Peyer's patch (tissue), 4 donors: Measurements from ENCODE around the gene HAL. TPM values are rescaled to one million over a fixed set of nuclear protein-coding genes. Genes with fewer than 3 reads are reported as not detected.
A peak's percentile ranks its signal among the peaks of the same experiment; 100 is the strongest.

Experiments used
- DNase-seq, 3 donors: peaks; one replicate each; pipeline ENCODE4 v3.0.0-alpha.2; 2017 to 2019
- H3K27ac ChIP-seq, 4 donors: fragments of 200-600 bp; sonication (generic); one replicate each; pipeline ENCODE4 v1.5.1; 2016 to 2019
- H3K27me3 ChIP-seq, 2 donors: fragments of 200-600 bp; sonication (generic); one replicate each; pipeline ENCODE4 v1.5.1; 2019
- H3K36me3 ChIP-seq, 3 donors: fragments of 200-600 bp; sonication (generic); one replicate each; pipeline ENCODE4 v1.5.1; 2016 to 2019
- H3K4me1 ChIP-seq, 4 donors: fragments of 200-600 bp; sonication (generic); one replicate each; pipeline ENCODE4 v1.5.1; 2016 to 2019
- H3K4me3 ChIP-seq, 4 donors: fragments of 200-600 bp; sonication (generic); 1 replicate in 3 of 4; 2 replicates in 1 of 4; pipeline ENCODE4 v1.5.1; 2016 to 2019; ENCODE audit warnings: mild to moderate bottlenecking in 1 of 4
- H3K9me3 ChIP-seq, 4 donors: fragments of 200-600 bp; sonication (generic); one replicate each; pipeline ENCODE4 v1.5.1; 2016 to 2019; ENCODE audit warnings: mild to moderate bottlenecking in 1 of 4
- CTCF ChIP-seq, 6 experiments: fragments of 450-650 bp in 4 of 6; fragments of 200-600 bp in 2 of 6; sonication (generic) in 1 of 6; IDR thresholded peaks; one replicate each; pipeline ENCODE4 v1.5.1; 2017 to 2019; ENCODE audit warnings: antibody characterized with exemption in 6 of 6, mild to moderate bottlenecking in 3 of 6, moderate library complexity in 1 of 6
- POLR2A ChIP-seq, 2 donors: fragments of 450-650 bp; IDR thresholded peaks; one replicate each; pipeline ENCODE4 v1.5.1; 2017; ENCODE audit warnings: antibody characterized with exemption in 2 of 2, mild to moderate bottlenecking in 2 of 2, moderate library complexity in 2 of 2
- total RNA-seq, 4 donors: library from RNA; depleted of rRNA; stranded (reverse); fragments of >200 nt; gene quantifications; one replicate each; pipeline ENCODE4 v1.1.0, GENCODE V29; 2016

Gene HAL
- total RNA-seq, 4 donors from 2014 or later = 4.0 to 8.1 (median 4.3) TPM; not detected in 1

DNA sequence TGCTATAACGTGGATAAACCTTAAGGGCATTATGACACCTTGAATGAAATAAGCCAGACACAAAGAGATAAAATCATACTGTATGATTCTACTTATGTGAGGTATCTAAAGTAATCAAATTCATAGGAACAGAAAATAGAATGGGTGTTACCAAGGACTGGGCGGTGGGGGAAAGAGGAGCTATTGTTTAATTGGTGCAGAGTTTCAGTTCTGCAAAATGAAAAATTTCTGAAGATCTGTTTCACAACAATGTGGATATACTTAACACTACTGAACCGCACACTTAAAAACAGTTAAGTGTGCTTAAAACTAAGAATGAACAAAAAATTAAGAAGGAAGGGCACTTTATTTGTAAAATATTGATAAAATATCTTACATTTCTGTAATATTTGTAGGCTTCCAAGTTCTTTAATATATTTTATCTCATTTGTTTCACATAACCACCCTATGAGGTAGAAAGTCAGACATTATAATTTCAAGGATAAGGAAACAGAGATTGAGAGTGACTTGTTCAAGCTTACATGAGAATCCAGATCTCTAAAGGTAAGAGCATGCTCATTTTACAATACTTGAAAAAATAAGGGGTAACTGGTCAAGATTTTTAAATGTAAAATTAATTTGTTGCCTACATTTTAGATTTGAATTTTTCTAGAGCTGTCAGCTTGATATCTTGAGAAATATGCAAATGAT, 24.3 kb upstream of the HAL start:
- no peak for TF ChIP-seq CTCF (IDR thresholded peaks at IDR 0.05)
- DNase-seq = peak in 1 of 3 donors; percentile 37
- H3K36me3 ChIP-seq = peaks cover 2 to 79% (median 3%) of the 10 kb centered on the region in 3 donors
- H3K27ac ChIP-seq = peak overlapping the region in 1 of 4 donors; percentile 49
- H3K27me3 ChIP-seq = no peaks in the 10 kb centered on the region
- H3K9me3 ChIP-seq = no peaks in the 10 kb centered on the region
- H3K4me1 ChIP-seq = no peaks in the 10 kb centered on the region
- no peak overlapping the region for H3K4me3 ChIP-seq

GRCh38 chr12:96015672-96016071, 19.5 kb upstream of the HAL start:
- TF ChIP-seq POLR2A (IDR thresholded peaks at IDR 0.05) (no peak), CTCF (IDR thresholded peaks at IDR 0.05) (peak in 3 of 6 experiments; percentile 18 to 23 (median 21))
- DNase-seq = no peak

DNA sequence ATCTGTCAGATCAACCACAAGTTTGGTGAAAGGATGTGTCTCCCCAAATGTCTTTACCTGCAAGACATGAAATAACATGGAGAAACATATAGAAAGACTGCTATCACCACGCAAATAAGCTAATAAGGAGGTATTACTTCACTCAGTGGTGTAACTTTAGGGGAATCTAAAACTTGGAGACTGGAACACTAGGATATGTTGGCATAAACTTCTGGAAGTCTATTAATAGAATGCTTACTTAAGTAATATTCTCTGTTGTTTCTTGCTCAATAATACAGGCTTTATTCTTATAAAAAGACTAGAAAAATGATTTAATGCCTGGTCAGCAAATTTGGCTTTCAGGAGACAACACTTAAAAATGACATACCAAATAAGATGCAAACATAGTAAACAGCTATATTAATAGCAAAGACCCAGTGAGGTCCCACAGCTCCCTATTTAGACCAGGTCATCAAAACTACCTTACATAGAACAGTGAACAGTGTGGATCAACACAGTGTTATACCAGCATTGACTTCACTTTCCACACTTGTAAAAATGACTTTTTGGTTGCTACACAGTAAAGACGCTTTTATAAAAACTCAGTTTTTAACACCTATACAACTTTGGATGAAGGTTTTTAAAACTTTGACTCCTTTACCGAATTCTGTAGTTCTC, 18.9 kb upstream of the HAL start:
- Histone ChIP-seq H3K9me3 (no peaks in the 10 kb centered on the region), H3K4me1 (no peaks in the 10 kb centered on the region), H3K4me3 (no peak overlapping the region), H3K27me3 (no peaks in the 10 kb centered on the region), H3K36me3 (peaks cover 0 to 85% (median 0%) of the 10 kb centered on the region in 3 donors), H3K27ac (no peak overlapping the region)
- DNase-seq = no peak
- TF ChIP-seq POLR2A (IDR thresholded peaks at IDR 0.05) = no peak
- TF ChIP-seq CTCF (IDR thresholded peaks at IDR 0.05) = no peak

More at GRCh38 chr12:96015672-96016071, 19.5 kb upstream of the HAL start:
- Histone ChIP-seq H3K9me3 (no peaks in the 10 kb centered on the region), H3K4me1 (no peaks in the 10 kb centered on the region), H3K36me3 (peaks cover 0 to 84% (median 0%) of the 10 kb centered on the region in 3 donors), H3K27ac (no peak overlapping the region), H3K4me3 (no peak overlapping the region), H3K27me3 (no peaks in the 10 kb centered on the region)

DNA sequence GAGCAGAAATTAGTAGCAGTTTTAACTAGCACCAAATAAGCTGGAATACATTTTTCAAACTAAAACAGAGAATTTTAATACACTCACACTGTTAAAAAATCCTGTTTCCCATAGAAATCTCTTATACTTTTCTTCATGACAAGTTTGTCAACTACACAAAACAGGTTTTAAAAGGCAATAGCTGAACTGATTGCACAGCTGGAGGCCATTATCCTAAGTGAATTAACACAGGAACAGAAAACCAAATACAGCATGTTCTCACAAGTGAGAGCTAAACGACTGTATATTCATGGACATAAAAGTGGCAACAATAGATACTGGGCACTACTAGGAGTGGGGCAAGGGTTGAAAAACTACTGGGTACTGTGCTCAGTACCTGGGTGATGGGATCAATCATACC, 11.6 kb upstream of the HAL start:
- Histone ChIP-seq H3K4me1 (no peaks in the 10 kb centered on the region), H3K27ac (no peak overlapping the region), H3K9me3 (no peaks in the 10 kb centered on the region), H3K4me3 (no peak overlapping the region), H3K27me3 (no peaks in the 10 kb centered on the region), H3K36me3 (peaks cover 0 to 92% (median 0%) of the 10 kb centered on the region in 3 donors)
- DNase-seq = no peak
- TF ChIP-seq CTCF (IDR thresholded peaks at IDR 0.05) (no peak), POLR2A (IDR thresholded peaks at IDR 0.05) (no peak)

DNA sequence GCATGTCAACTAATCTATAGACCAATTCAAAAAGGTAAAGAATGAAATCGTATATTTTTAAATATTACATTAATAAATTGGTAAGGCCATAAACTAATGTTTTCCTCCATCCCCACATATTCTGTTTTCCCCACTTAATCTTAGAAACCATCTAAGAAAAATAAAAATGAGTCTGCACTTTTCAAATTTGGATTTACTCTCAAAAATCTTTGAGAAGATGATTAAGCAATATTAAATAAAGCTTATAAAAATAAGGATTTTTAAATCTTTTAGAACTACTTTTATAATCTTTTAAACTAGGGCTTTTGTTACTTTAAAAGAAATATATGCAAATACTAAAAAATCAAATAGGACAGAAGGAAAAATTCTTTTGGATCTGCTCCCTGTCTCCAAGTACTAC, 10.6 kb upstream of the HAL start:
- H3K36me3 ChIP-seq = peaks cover 0 to 91% (median 0%) of the 10 kb centered on the region in 3 donors
- DNase-seq = no peak

More for the DNA sequence above, 10.6 kb upstream of the HAL start:
- TF ChIP-seq POLR2A (IDR thresholded peaks at IDR 0.05) (no peak), CTCF (IDR thresholded peaks at IDR 0.05) (no peak)
- no peaks in the 10 kb centered on the region for H3K9me3 ChIP-seq
- no peaks in the 10 kb centered on the region for H3K27me3 ChIP-seq
- H3K4me3 ChIP-seq = no peak overlapping the region
- H3K4me1 ChIP-seq = no peaks in the 10 kb centered on the region
- no peak overlapping the region for H3K27ac ChIP-seq
